NB4 (cell line): Measurements from ENCODE around the gene USP10.

Source experiments
- DNase-seq: peaks from one replicate; pipeline ENCODE4 v3.0.0; 2010; ENCODE audit warnings: low read depth
- H3K4me3 ChIP-seq: one replicate; pipeline ENCODE4 v1.5.1; 2011; ENCODE audit warnings: mild to moderate bottlenecking, low read depth, low read length, moderate library complexity
- CTCF ChIP-seq: IDR thresholded peaks from one replicate; pipeline ENCODE4 v1.5.1; 2012; ENCODE audit warnings: low read depth, low read length
- MAX ChIP-seq: IDR thresholded peaks from 2 replicates; pipeline ENCODE4 v1.6.1; 2011; ENCODE audit warnings: low read depth, low read length
- MYC ChIP-seq: IDR thresholded peaks from 2 replicates; pipeline ENCODE4 v1.6.1; 2011; ENCODE audit warnings: low read depth, low read length
- POLR2A ChIP-seq: IDR thresholded peaks from 2 replicates; pipeline ENCODE4 v1.6.1; 2011; ENCODE audit warnings: mild to moderate bottlenecking; ENCODE audit not compliant: insufficient read length; ENCODE audit errors: extremely low read depth

Gene USP10

GRCh38 chr16:84768808-84769197, 69.0 kb downstream of the USP10 start:
- DNase-seq: no peak
- H3K4me3 ChIP-seq: no peak overlapping the region
- no peak for TF ChIP-seq MYC
- no peak for TF ChIP-seq CTCF
- no peak for TF ChIP-seq POLR2A
- TF ChIP-seq MAX: no peak

GRCh38 chr16:84769416-84769815, 69.6 kb downstream of the USP10 start:
- TF ChIP-seq CTCF (no peak), MYC (no peak), POLR2A (no peak), MAX (no peak)
- H3K4me3 ChIP-seq: no peak overlapping the region
- DNase-seq: no peak

DNA sequence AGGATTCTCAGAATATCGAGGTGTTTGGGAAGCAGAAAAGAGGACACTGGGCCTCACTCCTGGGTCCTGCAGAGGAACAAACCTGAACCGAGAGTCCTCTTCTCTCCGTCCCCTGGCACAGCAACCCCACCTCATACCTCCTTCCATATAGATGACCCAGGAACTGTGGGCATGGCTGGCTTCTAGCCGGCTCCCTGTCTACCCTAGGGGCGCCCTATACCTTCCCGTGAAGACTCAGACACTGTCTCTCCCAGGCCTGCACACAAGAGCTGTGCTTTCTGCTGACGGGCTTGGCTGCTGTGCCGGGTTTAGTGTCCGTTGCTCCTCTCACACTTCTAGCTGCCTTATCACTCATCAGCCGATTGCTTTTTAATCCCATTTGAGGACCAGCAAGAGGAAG, 73.5 kb downstream of the USP10 start:
- no peak overlapping the region for H3K4me3 ChIP-seq

GRCh38 chr16:84774810-84775209, 75.0 kb downstream of the USP10 start:
- peak; percentile 81 for TF ChIP-seq MAX
- TF ChIP-seq CTCF: no peak
- peak; percentile 82; the same call in 1 of the 2 replicates for TF ChIP-seq MYC
- no peak overlapping the region for H3K4me3 ChIP-seq
- DNase-seq: peak; percentile 92

More for the DNA sequence above, 73.5 kb downstream of the USP10 start:
- DNase-seq: no peak
- TF ChIP-seq POLR2A (no peak), MAX (no peak), CTCF (no peak), MYC (no peak)

DNA sequence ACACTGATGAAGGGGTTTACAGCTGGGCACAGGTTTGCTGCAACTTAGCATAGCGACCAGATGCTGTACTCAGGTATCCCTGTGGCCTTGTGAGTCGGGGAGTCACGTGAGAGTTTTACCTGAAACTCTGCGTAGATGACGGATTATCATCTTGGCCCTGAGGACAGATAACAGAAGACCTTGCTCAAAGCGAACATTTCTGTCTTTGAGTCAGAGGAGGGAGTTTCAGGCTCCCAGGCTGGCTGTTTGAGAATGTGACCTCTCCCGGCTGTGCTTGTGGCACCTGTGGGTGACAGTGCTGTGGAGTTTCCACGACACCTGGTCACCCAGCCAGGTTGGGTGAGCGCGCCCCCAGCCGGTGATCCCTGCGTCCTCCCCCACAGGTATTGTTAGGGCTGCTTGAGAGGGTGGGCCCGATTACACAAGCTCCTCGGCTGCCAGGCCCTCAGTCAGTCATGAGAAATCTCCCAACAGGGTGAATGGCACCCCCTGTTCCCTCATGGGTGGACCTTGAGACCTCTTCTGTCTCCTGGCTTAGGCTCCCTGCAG, 75.5 kb downstream of the USP10 start:
- TF ChIP-seq MAX (no peak), MYC (no peak), CTCF (no peak)
- H3K4me3 ChIP-seq: no peak overlapping the region
- no peak for DNase-seq

- no peak for TF ChIP-seq MYC
- no peak for TF ChIP-seq CTCF
- no peak for TF ChIP-seq MAX
- no peak for TF ChIP-seq POLR2A
- H3K4me3 ChIP-seq: no peak overlapping the region
- DNase-seq: no peak
These were observed 77.6 kb downstream of the USP10 start for GRCh38 chr16:84777435-84777834.
